Panc1 (cell line): ENCODE measurements around the gene MYH13. TPM values are rescaled to one million over a fixed set of nuclear protein-coding genes. Genes with fewer than 3 reads are reported as not detected.

Experiments
- ATAC-seq: fragments of 200-7000 bp; cut with Tn5 transposase; 2 replicates; pipeline ENCODE4 v1.9.1; 2020; ENCODE audit warnings: mild to moderate bottlenecking, moderate library complexity
- BruUV-seq: library from RNA; stranded (reverse); fragments of 400-500 nt; replicated peaks from 2 replicates; lab custom pipeline; 2021; lab: Mats Ljungman, UMichigan
- CTCF ChIA-PET: fragments of 300-600 bp; sonication (Branson Sonifier 250); formaldehyde crosslinking; loops from one replicate; lab custom pipeline; 2022; ENCODE audit warnings: antibody characterized with exemption; lab: Charles Lee
- POLR2A ChIA-PET: fragments of 300-600 bp; sonication (Branson Sonifier 250); formaldehyde crosslinking; loops from one replicate; lab custom pipeline; 2022; ENCODE audit warnings: antibody characterized with exemption; lab: Charles Lee
- DNase-seq: peaks from one replicate; pipeline ENCODE4 v3.0.0-alpha.2; 2010; ENCODE audit warnings: low read depth, low spot score
- H3K27ac ChIP-seq: 2 replicates; pipeline ENCODE4 v1.5.1; 2011; ENCODE audit warnings: mild to moderate bottlenecking, low read length, inconsistent platforms
- H3K27me3 ChIP-seq: fragments of 200-500 bp; sonication (Bioruptor generic); 2 replicates; pipeline ENCODE4 v1.6.0; 2014; ENCODE audit warnings: low read length, inconsistent platforms; ENCODE audit not compliant: control insufficient read depth, insufficient read depth
- H3K36me3 ChIP-seq: fragments of 200-500 bp; sonication (Bioruptor generic); 2 replicates; pipeline ENCODE4 v1.5.1; 2014; ENCODE audit warnings: inconsistent platforms, mild to moderate bottlenecking, low read length, moderate library complexity; ENCODE audit not compliant: control insufficient read depth, insufficient read depth
- H3K4me1 ChIP-seq: 2 replicates; pipeline ENCODE4 v1.5.1; 2011; ENCODE audit warnings: inconsistent platforms, mild to moderate bottlenecking, low read length, moderate library complexity; ENCODE audit not compliant: control insufficient read depth, insufficient read depth
- H3K4me3 ChIP-seq, 2 experiments: 2 replicates each; pipeline ENCODE4 v1.5.1; 2011 to 2012; ENCODE audit warnings: low read depth in 2 of 2, low read length in 2 of 2, mild to moderate bottlenecking in 2 of 2, inconsistent platforms in 1 of 2, moderate library complexity in 1 of 2
- H3K9me3 ChIP-seq: fragments of 200-500 bp; sonication (Bioruptor generic); 2 replicates; pipeline ENCODE4 v1.5.1; 2014; ENCODE audit warnings: low read depth, mild to moderate bottlenecking, inconsistent platforms, low read length, moderate library complexity; ENCODE audit not compliant: control insufficient read depth, insufficient read depth
- CTCF ChIP-seq: fragments of 450-650 bp; IDR thresholded peaks from 2 replicates; pipeline ENCODE4 v1.5.1; 2017; ENCODE audit warnings: mild to moderate bottlenecking
- POLR2AphosphoS5 ChIP-seq: IDR thresholded peaks from 2 replicates; pipeline ENCODE4 v1.6.1; 2012; ENCODE audit warnings: mild to moderate bottlenecking, low read depth, low read length, moderate library complexity
- REST ChIP-seq, 2 experiments: IDR thresholded peaks; 2 replicates each; pipeline ENCODE4 v1.6.1; 2011 to 2012; ENCODE audit warnings: low read depth in 2 of 2, control low read depth in 1 of 2, low read length in 1 of 2, mild to moderate bottlenecking in 1 of 2, moderate library complexity in 1 of 2; ENCODE audit not compliant: insufficient read depth in 1 of 2
- SIN3A ChIP-seq: IDR thresholded peaks from 2 replicates; pipeline ENCODE4 v1.6.1; 2012; ENCODE audit warnings: low read depth, mild to moderate bottlenecking, low read length, moderate library complexity, borderline replicate concordance; ENCODE audit not compliant: insufficient read depth
- TCF7L2 ChIP-seq: IDR thresholded peaks from 2 replicates; pipeline ENCODE4 v1.6.1; 2011; ENCODE audit warnings: mild to moderate bottlenecking, low read depth, low read length, inconsistent platforms
- in situ Hi-C: cut with HindIII; loops from 2 replicates; pipeline ENCODE4 v1.10.0; 2016; ENCODE audit warnings: low sequenced_read_pairs, low pct_unique_long_range_greater_than_20kb
- intact Hi-C: fragments of 100-400 bp; cut with micrococcal nuclease; formaldehyde crosslinking; loops from one replicate; pipeline ENCODE4 v1.10.0; 2022; ENCODE audit not compliant: unreplicated experiment
- total RNA-seq: library from RNA; stranded (reverse); gene quantifications from one replicate; pipeline ENCODE4 v1.2.1, GENCODE V29; 2021; ENCODE audit not compliant: unreplicated experiment

Gene MYH13
- total RNA-seq, 1 experiment from 2014 or later, result not detected

- no peak for DNase-seq
- Histone ChIP-seq H3K9me3 (no peaks in the 10 kb centered on the region), H3K4me3 (no peak overlapping the region), H3K4me1 (no peaks in the 10 kb centered on the region), H3K27me3 (no peaks in the 10 kb centered on the region), H3K36me3 (no peaks in the 10 kb centered on the region), H3K27ac (no peak overlapping the region)
- ATAC-seq, result no peak
- intact Hi-C loops (no loop called here), in situ Hi-C loops (no loop called here)
- ChIA-PET CTCF (interaction anchor here (0.6 to 2.1 kb wide), 3 partner anchors 286 to 306 kb away, joined by 3 to 7 read pairs (median 6); no protein-coding TSS in a partner anchor), POLR2A (interaction anchor here (0.7 kb wide), 1 partner anchor 279 kb away, joined by 4 read pairs; no protein-coding TSS in a partner anchor)
- BruUV-seq, result no TSS peak
- no peak for TF ChIP-seq POLR2AphosphoS5
These were observed 43.6 kb downstream of the MYH13 start for GRCh38 chr17:10328971-10329923.

- Histone ChIP-seq H3K9me3 (no peaks in the 10 kb centered on the region), H3K27ac (no peak overlapping the region), H3K4me3 (no peak overlapping the region), H3K4me1 (no peaks in the 10 kb centered on the region), H3K36me3 (no peaks in the 10 kb centered on the region), H3K27me3 (no peaks in the 10 kb centered on the region)
- ChIA-PET CTCF (interaction anchor here (2.1 kb wide), 2 partner anchors 287 to 289 kb away, joined by 6 to 7 read pairs; no protein-coding TSS in a partner anchor), POLR2A (no interaction called here)
- intact Hi-C loops (no loop called here), in situ Hi-C loops (no loop called here)
- BruUV-seq, result no TSS peak
- ATAC-seq, result no peak
- TF ChIP-seq CTCF, result no peak
- no peak for TF ChIP-seq TCF7L2
- TF ChIP-seq SIN3A, result no peak
- TF ChIP-seq REST (IDR thresholded peaks at IDR 0.05; ENCODE audit: insufficient read depth in 1 of 2, low read depth in 2 of 2, low read length in 1 of 2), result no peak
- no peak for TF ChIP-seq POLR2AphosphoS5
- DNase-seq, result no peak
These were observed 44.6 kb downstream of the MYH13 start for GRCh38 chr17:10328206-10328605.

GRCh38 chr17:10327640-10328039 is 45.2 kb downstream of the MYH13 start:
- TF ChIP-seq POLR2AphosphoS5, result no peak
- TF ChIP-seq CTCF, result peak; percentile 87
- H3K4me3 ChIP-seq, result no peak overlapping the region
- BruUV-seq, result no TSS peak
- ChIA-PET POLR2A (no interaction called here), CTCF (interaction anchor here (2.1 kb wide), 2 partner anchors 287 to 289 kb away, joined by 6 to 7 read pairs; no protein-coding TSS in a partner anchor)
- intact Hi-C loops (loop anchor here (1.0 kb wide), 1 partner anchor 287 kb away; no protein-coding TSS in a partner anchor), in situ Hi-C loops (no loop called here)
- ATAC-seq (peak; percentile 74), DNase-seq (peak; percentile 64)
- H3K27ac ChIP-seq, result no peak overlapping the region
- no peaks in the 10 kb centered on the region for H3K36me3 ChIP-seq
- no peaks in the 10 kb centered on the region for H3K9me3 ChIP-seq
- no peaks in the 10 kb centered on the region for H3K4me1 ChIP-seq
- H3K27me3 ChIP-seq, result no peaks in the 10 kb centered on the region
